ENCODE results near the gene RAC3.

The RAC3 gene

GRCh38 chr17:82031303-82031884 is at the start of gene RAC3:
Gene RAC3 (plus strand): TSS chr17:82031678. CDS start chr17:82031762, 84 bp downstream.
- DNase-seq (ENCODE audit: low read depth in 1 of 2, low spot score in 1 of 2): peak in 1 of 2 experiments; percentile 66
- in situ Hi-C loops (cut with HindIII; ENCODE audit: low pct_unique_long_range_greater_than_20kb, low sequenced_read_pairs): no loop called here
- TF ChIP-seq JUND (IDR thresholded peaks at IDR 0.05; ENCODE audit: low read depth): no peak

- no peak for TF ChIP-seq JUND (IDR thresholded peaks at IDR 0.05; ENCODE audit: low read depth)
- in situ Hi-C loops (cut with HindIII; ENCODE audit: low pct_unique_long_range_greater_than_20kb, low sequenced_read_pairs): no loop called here
These were observed 48.4 kb upstream of the RAC3 start for GRCh38 chr17:81983011-81983638.

GRCh38 chr17:81983639-81984373 is 47.7 kb upstream of the RAC3 start:
- no peak for TF ChIP-seq JUND (IDR thresholded peaks at IDR 0.05; ENCODE audit: low read depth)
- in situ Hi-C loops (cut with HindIII; ENCODE audit: low pct_unique_long_range_greater_than_20kb, low sequenced_read_pairs): no loop called here
- DNase-seq (ENCODE audit: low read depth in 1 of 2, low spot score in 1 of 2): no peak

More at GRCh38 chr17:81983011-81983638, 48.4 kb upstream of the RAC3 start:
- DNase-seq (ENCODE audit: low read depth in 1 of 2, low spot score in 1 of 2): no peak

DNA sequence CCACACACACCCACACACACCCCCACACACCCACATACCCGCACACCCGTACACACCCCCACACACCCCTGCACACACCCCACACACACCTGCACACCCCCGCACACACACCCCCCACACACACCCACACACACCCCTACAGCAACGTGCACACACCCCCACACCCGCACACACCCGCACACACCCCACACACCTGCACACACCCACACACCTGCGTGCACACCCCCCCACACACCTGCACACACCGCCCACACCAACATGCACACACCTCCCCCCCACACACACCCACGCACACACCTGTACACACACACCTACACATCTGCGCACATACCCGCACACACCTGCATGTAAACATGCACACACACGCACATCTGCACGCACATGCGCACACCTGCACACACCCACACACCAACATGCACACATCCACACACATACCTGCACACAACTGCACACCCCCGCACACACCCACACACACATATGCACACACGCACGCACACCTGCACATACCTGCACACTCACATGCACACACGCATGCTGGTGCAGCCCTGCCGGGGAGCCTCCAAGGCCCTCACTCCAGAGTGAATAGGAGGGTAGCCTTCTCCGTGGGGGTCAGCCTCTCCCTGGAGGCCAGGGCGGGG is 46.6 kb upstream of the RAC3 start:
- DNase-seq (ENCODE audit: low read depth in 1 of 2, low spot score in 1 of 2): no peak
- in situ Hi-C loops (cut with HindIII; ENCODE audit: low pct_unique_long_range_greater_than_20kb, low sequenced_read_pairs): no loop called here
- TF ChIP-seq JUND (IDR thresholded peaks at IDR 0.05; ENCODE audit: low read depth): no peak

DNA sequence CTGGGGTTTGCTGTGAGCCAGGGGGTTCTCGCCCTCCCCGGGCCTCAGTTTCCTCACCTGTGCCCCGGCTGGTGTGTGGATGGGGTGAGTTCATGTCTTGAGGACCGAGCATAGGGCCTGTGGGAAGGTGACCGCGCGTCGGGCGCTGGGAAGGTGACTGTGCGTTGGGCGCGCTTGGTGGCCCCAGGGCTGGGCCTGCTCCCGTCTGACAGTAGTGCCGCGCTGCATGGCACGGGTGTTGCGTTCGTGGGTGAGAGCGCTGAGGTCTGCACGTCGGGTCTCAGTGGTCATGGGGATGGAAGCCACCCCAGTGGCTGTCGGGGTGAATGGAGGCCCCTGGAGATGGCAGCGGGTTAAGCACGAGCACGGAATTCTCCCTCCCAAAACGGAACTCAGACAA is 44.9 kb upstream of the RAC3 start:
- in situ Hi-C loops (cut with HindIII; ENCODE audit: low pct_unique_long_range_greater_than_20kb, low sequenced_read_pairs): no loop called here
- no peak for TF ChIP-seq JUND (IDR thresholded peaks at IDR 0.05; ENCODE audit: low read depth)
- no peak for DNase-seq (ENCODE audit: low read depth in 1 of 2, low spot score in 1 of 2)

- in situ Hi-C loops (cut with HindIII; ENCODE audit: low pct_unique_long_range_greater_than_20kb, low sequenced_read_pairs): no loop called here
- TF ChIP-seq JUND (IDR thresholded peaks at IDR 0.05; ENCODE audit: low read depth): no peak
- DNase-seq (ENCODE audit: low read depth in 1 of 2, low spot score in 1 of 2): no peak
These were observed 44.2 kb upstream of the RAC3 start for GRCh38 chr17:81987161-81987770.

GRCh38 chr17:81990836-81991683 is 40.4 kb upstream of the RAC3 start:
- in situ Hi-C loops (cut with HindIII; ENCODE audit: low pct_unique_long_range_greater_than_20kb, low sequenced_read_pairs): no loop called here
- no peak for TF ChIP-seq JUND (IDR thresholded peaks at IDR 0.05; ENCODE audit: low read depth)
- no peak for DNase-seq (ENCODE audit: low read depth in 1 of 2, low spot score in 1 of 2)

- no peak for TF ChIP-seq JUND (IDR thresholded peaks at IDR 0.05; ENCODE audit: low read depth)
- in situ Hi-C loops (cut with HindIII; ENCODE audit: low pct_unique_long_range_greater_than_20kb, low sequenced_read_pairs): no loop called here
- DNase-seq (ENCODE audit: low read depth in 1 of 2, low spot score in 1 of 2): no peak
These were observed 39.7 kb upstream of the RAC3 start for GRCh38 chr17:81991684-81992305.

- no peak for DNase-seq (ENCODE audit: low read depth in 1 of 2, low spot score in 1 of 2)
- in situ Hi-C loops (cut with HindIII; ENCODE audit: low pct_unique_long_range_greater_than_20kb, low sequenced_read_pairs): no loop called here
- TF ChIP-seq JUND (IDR thresholded peaks at IDR 0.05; ENCODE audit: low read depth): no peak
These were observed 39.0 kb upstream of the RAC3 start for GRCh38 chr17:81992306-81993102.

DNA sequence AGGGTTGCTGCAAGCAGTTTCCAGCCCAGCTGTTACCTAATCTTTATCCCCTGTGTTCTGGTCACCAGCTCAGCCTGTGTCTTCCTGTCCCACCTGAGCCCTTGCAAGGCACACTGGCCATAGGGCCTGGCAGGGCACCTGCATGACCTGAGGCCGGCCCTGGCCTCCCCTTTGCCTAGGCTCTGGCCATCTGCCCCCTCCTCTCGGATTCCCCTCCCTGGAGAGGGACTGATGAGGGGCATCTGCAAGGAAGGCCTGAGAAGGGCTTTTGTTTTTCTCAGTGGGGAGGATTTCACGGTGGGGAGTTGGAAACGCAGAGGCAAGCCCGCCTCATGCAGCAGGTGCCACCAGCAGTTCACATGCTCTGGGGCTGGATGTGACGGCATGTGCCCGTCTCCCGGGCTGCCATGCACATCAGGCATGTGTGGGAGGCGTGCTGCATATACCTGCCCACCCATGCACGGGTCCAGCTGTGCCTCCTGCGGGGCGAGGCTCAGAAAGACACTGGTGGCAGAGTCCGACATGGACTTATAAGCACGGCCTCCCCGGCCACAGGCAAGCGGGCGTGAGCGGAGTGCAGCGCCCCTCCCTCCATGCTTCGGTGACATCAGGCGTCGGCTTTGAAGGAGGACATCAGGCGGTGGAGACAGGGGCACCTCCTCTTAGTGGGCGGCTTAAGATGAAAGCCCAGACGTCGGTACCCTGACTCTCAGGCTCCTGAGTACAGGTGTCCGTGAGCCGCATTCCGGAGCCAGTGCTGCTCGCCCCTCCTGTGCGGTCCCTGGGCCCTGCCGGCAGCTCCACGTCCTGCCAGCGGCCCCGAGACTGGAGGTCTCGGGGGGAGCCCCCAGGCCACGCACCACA is 37.5 kb upstream of the RAC3 start:
- in situ Hi-C loops (cut with HindIII; ENCODE audit: low pct_unique_long_range_greater_than_20kb, low sequenced_read_pairs): no loop called here
- no peak for DNase-seq (ENCODE audit: low read depth in 1 of 2, low spot score in 1 of 2)
- no peak for TF ChIP-seq JUND (IDR thresholded peaks at IDR 0.05; ENCODE audit: low read depth)

Measured in T47D (cell line).